ENCODE measurements around the gene NEU3. TPM values are rescaled to one million over a fixed set of nuclear protein-coding genes. Genes with fewer than 3 reads are reported as not detected.

NEU3 gene
- total and polyA plus RNA-seq, 2 of the 13 experiments (the other 11 are each of a cell fraction or from before 2014, with no cell fraction given) = 6.3 to 15.3 TPM

DNA sequence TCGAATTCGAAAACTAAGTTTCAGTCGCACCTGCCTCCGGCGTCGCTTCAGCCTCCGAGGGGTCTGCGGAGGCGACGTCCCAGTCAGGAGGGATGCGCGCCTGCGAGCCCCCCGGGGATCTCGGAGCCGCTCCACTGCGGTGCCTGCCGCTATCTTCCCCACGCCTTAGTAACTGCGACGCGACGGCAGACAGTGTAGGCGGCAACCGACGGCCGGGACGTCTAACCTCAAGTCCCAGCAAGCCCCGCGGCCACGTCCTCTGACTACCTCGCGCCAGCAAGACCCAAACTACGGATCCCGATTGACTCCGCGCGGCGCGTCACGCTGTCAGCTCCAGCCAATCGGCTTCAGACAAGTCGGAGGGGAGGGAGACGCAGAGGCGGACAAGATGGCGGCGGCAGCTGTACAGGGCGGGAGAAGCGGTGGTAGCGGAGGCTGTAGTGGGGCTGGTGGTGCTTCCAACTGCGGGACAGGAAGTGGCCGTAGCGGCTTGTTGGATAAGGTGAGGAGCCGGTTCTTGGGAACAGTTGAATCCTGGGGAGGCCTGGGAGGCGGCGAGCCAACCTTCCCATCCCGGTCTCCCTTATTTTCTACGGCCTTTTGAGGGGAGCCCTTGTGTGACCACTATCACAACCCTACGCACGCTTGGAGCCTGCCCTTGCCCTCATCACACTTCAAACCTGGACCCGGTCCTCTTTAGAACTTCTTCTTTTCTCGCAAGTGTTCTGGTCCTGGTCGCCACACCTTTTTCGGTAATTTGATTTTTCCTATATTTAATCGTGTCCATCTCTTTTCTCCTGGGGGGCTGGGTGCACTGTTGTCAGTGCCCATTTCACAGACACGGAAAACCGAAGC lies 39.6 kb upstream of the NEU3 start, which contains the start of the genes SPCS2 and XRRA1 (continued):
- TF ChIP-seq TBX2 (CRISPR knock-in tag; IDR thresholded peaks at IDR 0.05; ENCODE audit: borderline replicate concordance) (peak; percentile 70), RXRB (CRISPR knock-in tag; IDR thresholded peaks at IDR 0.05; ENCODE audit: borderline replicate concordance) (peak; percentile 74), ZFX (CRISPR knock-in tag; IDR thresholded peaks at IDR 0.05; ENCODE audit: low read depth) (peak; percentile 100), SAFB2 (CRISPR knock-in tag; IDR thresholded peaks at IDR 0.05; ENCODE audit: borderline replicate concordance, low read depth) (no peak; the same call in 1 of the 2 replicates), ELF1 (CRISPR knock-in tag; IDR thresholded peaks at IDR 0.05) (peak; percentile 77), AKNA (CRISPR knock-in tag; IDR thresholded peaks at IDR 0.05; ENCODE audit: borderline replicate concordance) (no peak), ZHX2 (IDR thresholded peaks at IDR 0.05; ENCODE audit: low read depth) (peak; percentile 80), ZHX2 (CRISPR knock-in tag; IDR thresholded peaks at IDR 0.05; ENCODE audit: borderline replicate concordance) (no peak), KDM3A (CRISPR knock-in tag; IDR thresholded peaks at IDR 0.05; ENCODE audit: low read depth) (no peak; the same call in 1 of the 2 replicates), ZNF629 (CRISPR knock-in tag; conservative IDR thresholded peaks at IDR 0.05) (peak; percentile 60; the same call in 1 of the 2 replicates), ZFP37 (CRISPR knock-in tag; IDR thresholded peaks at IDR 0.05; ENCODE audit: borderline replicate concordance) (0 out of 2 replicates have a peak, but pooled peaks have one; percentile 19), MAX (IDR thresholded peaks at IDR 0.05) (peak; percentile 91), ZNF101 (CRISPR knock-in tag; IDR thresholded peaks at IDR 0.05; ENCODE audit: borderline replicate concordance, low read depth) (0 out of 2 replicates have a peak, but pooled peaks have one; percentile 36)
- TF ChIP-seq, protein P1, sequence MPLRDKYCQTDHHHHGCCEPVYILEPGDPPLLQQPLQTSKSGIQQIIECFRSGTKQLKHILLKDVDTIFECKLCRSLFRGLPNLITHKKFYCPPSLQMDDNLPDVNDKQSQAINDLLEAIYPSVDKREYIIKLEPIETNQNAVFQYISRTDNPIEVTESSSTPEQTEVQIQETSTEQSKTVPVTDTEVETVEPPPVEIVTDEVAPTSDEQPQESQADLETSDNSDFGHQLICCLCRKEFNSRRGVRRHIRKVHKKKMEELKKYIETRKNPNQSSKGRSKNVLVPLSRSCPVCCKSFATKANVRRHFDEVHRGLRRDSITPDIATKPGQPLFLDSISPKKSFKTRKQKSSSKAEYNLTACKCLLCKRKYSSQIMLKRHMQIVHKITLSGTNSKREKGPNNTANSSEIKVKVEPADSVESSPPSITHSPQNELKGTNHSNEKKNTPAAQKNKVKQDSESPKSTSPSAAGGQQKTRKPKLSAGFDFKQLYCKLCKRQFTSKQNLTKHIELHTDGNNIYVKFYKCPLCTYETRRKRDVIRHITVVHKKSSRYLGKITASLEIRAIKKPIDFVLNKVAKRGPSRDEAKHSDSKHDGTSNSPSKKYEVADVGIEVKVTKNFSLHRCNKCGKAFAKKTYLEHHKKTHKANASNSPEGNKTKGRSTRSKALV (CRISPR knock-in tag; IDR thresholded peaks at IDR 0.05) = 0 out of 2 replicates have a peak, but pooled peaks have one; percentile 52
